Measurements from ENCODE around the gene SCFD2.

SCFD2 gene

DNA sequence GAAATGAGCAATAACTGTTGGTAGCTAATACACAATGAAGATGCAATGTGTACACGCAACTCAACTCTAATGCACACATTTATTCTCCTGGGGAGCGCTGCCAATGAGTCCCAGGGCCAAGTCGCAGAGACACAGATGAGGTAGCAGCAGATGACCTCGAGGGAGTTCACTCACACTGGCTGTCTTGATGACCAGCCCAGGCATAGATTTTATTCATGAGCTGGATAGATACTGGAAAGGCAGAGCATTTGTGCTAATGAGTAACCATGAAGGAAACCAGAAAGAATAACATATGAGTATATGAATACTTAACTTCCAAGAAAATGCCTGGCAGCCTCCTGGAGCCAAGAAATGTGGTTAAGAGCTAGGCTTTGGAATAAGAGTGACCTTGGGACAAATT is 461.4 kb downstream of the SCFD2 start:
- Histone ChIP-seq H3K27me3 (no peaks in the 10 kb centered on the region), H3K4me1 (no peaks in the 10 kb centered on the region), H3K36me3 (peaks cover 11% of the 10 kb centered on the region; the same call in 1 of the 2 replicates), H3K9me3 (no peaks in the 10 kb centered on the region), H3K4me3 (ENCODE audit: low read depth, low read length) (no peak overlapping the region)
- DNase-seq: no peak
- TF ChIP-seq CTCF (IDR thresholded peaks at IDR 0.05; ENCODE audit: low read depth, low read length): no peak

GRCh38 chr4:52903273-52903672 is 462.6 kb downstream of the SCFD2 start:
- Histone ChIP-seq H3K4me3 (ENCODE audit: low read depth, low read length) (no peak overlapping the region), H3K36me3 (peaks cover 11% of the 10 kb centered on the region; the same call in 1 of the 2 replicates), H3K27me3 (no peaks in the 10 kb centered on the region), H3K4me1 (no peaks in the 10 kb centered on the region), H3K9me3 (no peaks in the 10 kb centered on the region)
- TF ChIP-seq CTCF (IDR thresholded peaks at IDR 0.05; ENCODE audit: low read depth, low read length): no peak
- DNase-seq: no peak

- Histone ChIP-seq H3K4me1 (no peaks in the 10 kb centered on the region), H3K4me3 (ENCODE audit: low read depth, low read length) (no peak overlapping the region), H3K9me3 (no peaks in the 10 kb centered on the region), H3K36me3 (no peaks in the 10 kb centered on the region), H3K27me3 (no peaks in the 10 kb centered on the region)
- no peak for DNase-seq
- TF ChIP-seq CTCF (IDR thresholded peaks at IDR 0.05; ENCODE audit: low read depth, low read length): no peak
These were observed 471.4 kb downstream of the SCFD2 start for GRCh38 chr4:52894443-52894842.

GRCh38 chr4:52892880-52893279 is 473.0 kb downstream of the SCFD2 start:
- Histone ChIP-seq H3K36me3 (no peaks in the 10 kb centered on the region), H3K9me3 (no peaks in the 10 kb centered on the region), H3K4me3 (ENCODE audit: low read depth, low read length) (no peak overlapping the region), H3K4me1 (no peaks in the 10 kb centered on the region), H3K27me3 (no peaks in the 10 kb centered on the region)
- DNase-seq: no peak
- no peak for TF ChIP-seq CTCF (IDR thresholded peaks at IDR 0.05; ENCODE audit: low read depth, low read length)

GRCh38 chr4:52891743-52892142 is 474.1 kb downstream of the SCFD2 start:
- H3K4me3 ChIP-seq (ENCODE audit: low read depth, low read length): no peak overlapping the region
- no peaks in the 10 kb centered on the region for H3K36me3 ChIP-seq
- no peak for TF ChIP-seq CTCF (IDR thresholded peaks at IDR 0.05; ENCODE audit: low read depth, low read length)
- H3K9me3 ChIP-seq: no peaks in the 10 kb centered on the region
- H3K27me3 ChIP-seq: no peaks in the 10 kb centered on the region
- no peak for DNase-seq
- no peaks in the 10 kb centered on the region for H3K4me1 ChIP-seq

- no peaks in the 10 kb centered on the region for H3K9me3 ChIP-seq
- no peak for TF ChIP-seq CTCF (IDR thresholded peaks at IDR 0.05; ENCODE audit: low read depth, low read length)
- no peak overlapping the region for H3K4me3 ChIP-seq (ENCODE audit: low read depth, low read length)
- no peaks in the 10 kb centered on the region for H3K36me3 ChIP-seq
- no peaks in the 10 kb centered on the region for H3K4me1 ChIP-seq
- DNase-seq: no peak
- no peaks in the 10 kb centered on the region for H3K27me3 ChIP-seq
These were observed 475.4 kb downstream of the SCFD2 start for GRCh38 chr4:52890521-52890791.
